ENCODE measurements around the gene MTHFD1.

MTHFD1 gene

DNA sequence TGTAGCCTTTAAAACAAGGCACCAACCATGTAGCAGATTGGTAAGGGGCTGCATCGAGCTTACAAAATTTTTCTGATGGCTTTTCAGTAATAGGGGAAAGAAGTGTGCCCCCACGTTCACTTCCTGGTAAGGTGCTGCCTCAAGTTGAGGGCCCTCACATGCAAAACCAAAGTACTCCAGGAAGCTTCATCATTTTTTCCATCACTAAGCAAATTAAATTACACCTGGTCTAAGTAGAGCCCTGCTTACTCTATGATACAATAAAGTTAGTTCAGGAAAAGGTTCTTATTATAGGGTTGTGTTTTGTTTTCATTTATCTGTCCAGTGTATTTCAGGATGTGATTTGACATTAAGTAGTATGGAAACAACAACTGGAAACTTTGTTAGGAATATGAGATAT, 62.1 kb downstream of the MTHFD1 start:
- DNase-seq = no peak

DNA sequence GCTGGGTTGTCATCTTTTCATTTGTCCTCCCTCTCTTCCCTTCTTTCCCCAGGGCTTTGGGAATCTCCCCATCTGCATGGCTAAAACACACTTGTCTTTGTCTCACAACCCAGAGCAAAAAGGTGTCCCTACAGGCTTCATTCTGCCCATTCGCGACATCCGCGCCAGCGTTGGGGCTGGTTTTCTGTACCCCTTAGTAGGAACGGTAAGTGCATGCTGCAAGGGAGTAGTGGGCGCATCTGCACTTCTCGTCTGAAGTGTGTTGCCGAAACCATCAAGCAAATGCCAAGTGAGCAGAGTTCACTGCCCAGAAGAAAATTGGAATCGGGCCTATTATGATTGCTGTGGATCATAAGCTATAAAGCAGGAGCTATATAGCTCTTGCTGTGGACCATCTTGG, 66.5 kb downstream of the MTHFD1 start:
- DNase-seq = no peak

DNA sequence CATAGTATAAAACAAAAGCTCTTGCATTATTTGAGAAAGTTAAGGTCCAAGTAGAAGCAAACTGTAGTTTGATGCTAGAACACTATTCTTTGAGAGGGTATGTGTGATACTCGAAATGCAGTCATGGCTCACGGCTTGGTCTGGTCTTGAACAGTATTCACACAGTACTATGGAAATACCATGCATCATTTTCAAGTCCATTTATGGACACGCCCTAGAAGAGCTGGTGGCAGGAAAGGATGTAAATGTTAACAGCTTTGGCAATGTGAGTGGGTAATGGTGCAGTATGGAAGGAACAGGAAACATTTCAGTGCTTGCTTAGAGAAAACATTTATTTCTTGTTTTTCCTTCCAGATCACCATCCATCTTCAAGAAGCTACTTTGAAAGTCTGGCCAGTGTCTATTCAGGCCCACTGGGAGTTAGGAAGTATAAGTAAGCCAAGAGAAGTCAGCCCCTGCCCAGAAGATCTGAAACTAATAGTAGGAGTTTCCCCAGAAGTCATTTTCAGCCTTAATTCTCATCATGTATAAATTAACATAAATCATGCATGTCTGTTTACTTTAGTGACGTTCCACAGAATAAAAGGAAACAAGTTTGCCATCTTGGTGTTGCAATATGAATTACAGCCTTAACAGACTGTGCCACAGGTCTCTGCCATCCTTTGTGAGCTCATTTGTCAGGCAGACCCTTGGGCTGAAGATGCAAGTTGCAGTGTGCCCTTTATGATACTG, 71.4 kb downstream of the MTHFD1 start:
- no peak for DNase-seq

DNA sequence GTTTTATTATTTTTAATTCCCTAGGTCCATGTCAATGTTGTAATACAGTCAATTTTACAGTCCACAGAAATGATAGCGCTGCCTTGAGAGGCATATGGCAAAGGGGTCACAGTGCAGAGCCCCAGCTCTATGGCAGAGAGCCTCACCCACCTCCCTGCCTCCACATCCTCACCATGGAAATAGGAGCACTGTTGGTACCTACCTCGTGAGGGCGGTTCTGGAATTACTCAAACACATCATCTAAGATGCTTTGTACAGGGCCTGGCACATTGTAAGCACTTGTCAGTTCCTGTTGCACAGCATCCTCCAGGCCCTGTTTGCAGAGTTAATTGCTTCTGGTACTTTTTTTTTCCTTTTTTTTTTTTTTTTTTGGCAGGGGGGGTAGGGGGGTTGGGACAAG, 73.1 kb downstream of the MTHFD1 start:
- no peak for DNase-seq

DNA sequence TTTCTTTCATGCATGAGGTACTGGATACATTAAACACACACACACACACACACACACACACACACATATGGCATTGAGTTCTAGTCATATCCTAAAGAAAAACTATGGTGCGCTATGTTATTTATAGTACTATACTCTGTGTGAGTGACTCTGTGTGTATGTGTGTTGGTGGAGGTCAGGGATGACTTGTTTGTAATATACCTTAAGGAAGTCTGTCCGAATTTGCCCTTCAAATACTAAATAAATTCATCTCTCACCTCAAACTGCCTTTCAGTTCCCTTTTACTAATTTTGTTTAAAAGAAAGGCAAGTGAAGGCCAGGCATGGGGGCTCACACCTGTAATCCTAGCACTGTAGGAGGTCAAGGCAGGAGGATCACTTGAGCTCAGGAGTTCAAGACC, 75.0 kb downstream of the MTHFD1 start:
- DNase-seq = no peak

DNA sequence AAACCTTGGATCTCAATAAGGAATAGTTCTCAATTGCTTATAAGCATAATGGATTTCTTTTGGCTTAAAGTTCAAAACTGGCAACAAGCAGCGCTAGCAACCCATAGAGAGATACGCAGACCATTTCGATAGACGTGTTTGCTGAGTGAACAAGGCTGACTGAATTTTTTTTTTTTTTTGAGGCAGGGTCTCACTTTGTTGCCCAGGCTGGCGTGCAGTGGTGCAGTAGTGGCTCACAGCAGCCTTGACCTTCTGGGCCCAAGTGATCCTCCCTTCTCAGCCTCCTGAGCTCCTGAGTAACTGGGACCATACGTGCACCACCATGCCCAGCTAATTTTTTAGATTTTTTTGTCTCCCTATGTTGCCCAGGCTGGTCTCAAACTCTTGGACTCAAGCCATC, 75.7 kb downstream of the MTHFD1 start:
- DNase-seq = no peak

DNA sequence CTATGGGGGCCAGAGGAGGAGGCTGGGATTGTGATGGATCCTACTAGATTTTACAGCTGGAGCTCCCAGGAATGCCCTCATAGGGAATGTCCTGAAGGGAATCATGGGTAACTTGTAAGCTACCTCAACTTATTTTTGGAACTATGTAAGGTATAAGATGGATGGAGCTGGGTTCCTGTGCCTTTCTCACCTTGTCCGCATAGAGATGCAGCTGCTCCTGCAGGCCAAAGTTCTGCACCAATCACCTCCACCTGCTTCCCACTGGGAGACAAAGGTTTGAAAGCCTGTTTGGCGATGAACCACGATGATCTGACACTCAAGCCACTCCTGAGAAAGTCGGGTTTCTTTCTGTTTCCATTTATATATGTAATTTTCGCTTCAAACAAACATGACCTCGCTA, 76.5 kb downstream of the MTHFD1 start:
- peak; percentile 27 for DNase-seq

DNA sequence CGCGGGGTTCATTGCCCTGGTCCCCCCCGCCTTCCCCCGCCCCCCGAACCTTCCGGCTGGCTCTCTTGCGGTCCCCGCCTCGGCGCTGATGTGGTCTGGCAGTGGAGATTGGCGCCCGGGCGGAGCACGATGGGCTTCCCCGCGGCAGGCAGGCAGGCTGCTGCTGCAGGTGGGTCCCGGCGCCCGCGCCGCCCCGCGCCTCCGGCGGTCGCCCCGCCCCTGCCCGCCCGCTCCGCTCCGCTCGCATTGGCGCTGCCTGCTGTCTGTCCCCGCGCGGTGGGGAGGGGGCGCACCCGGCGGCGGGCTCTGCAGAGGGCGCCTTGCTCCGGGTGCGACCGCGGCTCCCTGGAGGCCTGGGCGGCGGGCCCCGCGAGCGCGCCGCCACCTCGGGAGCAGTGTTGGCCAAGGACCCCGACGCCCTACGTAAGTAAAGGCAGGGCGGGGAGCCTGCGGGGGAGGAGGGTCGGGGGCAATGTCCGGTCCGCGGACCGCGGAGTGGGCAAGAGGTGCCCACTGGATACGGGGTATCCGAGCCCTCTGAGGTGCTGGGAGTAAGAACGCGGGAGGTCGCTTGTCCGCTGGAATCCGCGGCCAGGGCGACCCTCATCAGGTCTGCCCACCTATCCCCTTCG, 77.2 kb downstream of the MTHFD1 start, which contains the start of gene AKAP5:
Gene AKAP5 (plus strand): TSS at position 309 of the 632 bp plus-strand sequence. CDS start 2,896 bp downstream, outside the sequence.
- DNase-seq = peak; percentile 89

DNA sequence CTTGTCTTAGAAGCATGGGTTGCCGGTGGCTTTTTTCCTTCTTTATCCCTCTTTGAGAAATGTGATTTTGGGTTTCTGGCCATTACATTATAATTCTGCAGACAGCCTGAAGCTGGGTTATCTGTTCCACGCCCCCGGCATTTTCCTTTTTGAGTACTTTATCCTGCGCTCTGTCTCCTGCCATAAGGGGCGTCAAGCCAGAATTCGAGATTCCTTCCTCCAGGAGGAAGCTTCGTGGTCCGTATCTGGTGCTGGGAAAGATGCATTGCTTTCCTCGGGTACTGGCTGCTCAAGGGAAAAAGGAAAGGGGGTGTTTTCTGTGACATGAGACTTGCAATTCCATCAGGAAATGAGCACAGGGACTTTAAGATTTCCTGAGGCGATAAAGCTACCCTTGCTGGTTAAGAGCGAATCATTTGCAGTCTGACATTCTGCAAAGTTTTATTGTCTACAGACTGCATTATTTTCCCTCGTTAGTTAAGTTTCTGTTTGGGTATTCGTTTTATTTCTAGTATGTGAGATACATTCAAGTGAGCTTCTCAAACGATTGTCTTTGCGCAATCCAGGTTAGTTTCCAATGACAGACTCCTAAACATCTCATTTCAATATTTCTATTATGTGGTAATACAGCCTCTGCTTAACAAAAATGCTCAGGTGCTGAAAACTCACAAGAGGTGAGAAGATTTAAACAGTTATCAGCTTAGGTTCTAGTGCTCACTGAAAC, 77.8 kb downstream of the MTHFD1 start:
- DNase-seq = peak; percentile 37

DNA sequence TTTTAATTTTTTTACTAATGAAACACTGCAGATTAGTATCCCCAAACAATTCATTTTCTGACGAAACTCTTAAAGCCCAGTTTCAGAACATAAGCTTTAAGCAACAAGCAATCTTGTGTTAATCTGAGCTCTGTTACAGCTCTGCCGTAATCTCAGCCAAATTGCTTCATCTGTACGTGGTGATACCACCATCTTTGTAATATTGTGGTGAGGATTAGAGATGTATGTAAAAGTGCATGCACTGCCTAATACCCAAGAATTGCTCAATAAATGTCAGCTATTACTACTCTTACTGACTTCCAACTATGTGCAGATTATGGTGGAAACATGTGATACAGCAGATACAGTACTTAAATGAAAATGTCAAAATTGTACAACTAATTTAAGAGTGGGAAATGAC, 78.9 kb downstream of the MTHFD1 start:
- DNase-seq = no peak

DNA sequence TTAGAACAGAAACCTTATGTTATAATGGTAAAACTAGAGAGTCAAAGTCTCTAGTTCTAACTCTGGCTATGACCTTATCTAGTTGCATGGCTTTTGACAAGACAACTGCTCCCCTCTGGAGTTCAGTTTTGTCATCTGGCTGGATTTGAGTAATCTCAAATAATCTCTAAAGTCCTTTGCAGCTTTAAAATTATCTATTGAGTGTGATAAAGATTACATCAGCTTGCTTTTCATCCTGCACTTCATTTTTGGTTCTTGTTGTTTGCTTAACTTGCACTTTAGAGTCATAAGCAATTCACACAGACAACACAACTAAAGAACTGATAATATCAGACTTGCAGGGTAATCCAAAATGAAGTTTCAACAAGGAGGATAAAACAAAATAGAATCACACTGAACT, 79.4 kb downstream of the MTHFD1 start:
- no peak for DNase-seq

DNA sequence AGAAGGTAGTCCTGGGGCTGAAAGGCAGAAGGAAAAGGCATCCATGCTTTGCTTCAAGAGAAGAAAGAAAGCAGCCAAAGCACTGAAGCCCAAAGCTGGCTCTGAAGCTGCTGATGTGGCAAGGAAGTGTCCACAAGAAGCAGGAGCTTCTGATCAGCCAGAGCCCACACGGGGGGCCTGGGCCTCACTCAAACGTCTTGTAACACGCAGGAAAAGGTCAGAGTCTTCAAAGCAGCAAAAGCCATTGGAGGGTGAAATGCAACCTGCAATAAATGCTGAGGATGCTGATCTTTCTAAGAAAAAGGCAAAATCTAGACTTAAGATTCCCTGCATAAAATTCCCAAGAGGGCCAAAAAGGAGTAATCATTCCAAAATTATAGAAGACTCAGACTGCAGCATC, 80.3 kb downstream of the MTHFD1 start:
- no peak for DNase-seq

DNA sequence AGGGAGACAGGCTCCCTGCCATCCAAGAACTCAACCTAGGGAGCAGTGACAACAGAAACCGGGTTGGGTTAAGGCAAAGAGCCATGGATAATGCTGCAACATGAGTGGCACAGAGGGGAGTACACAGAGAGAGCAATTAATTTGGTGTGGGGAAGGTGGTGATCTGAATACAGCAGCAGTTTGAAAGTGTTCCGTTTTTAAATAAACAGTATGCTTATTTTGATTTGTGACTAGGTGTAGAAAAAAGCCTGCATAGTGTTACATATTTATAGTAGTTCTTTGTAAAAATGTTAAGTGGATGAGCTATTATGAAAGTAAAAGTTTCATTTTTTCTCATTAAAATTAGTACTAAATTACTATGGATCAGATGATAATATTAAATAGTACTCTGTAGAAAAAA, 85.9 kb downstream of the MTHFD1 start:
- DNase-seq = no peak

DNA sequence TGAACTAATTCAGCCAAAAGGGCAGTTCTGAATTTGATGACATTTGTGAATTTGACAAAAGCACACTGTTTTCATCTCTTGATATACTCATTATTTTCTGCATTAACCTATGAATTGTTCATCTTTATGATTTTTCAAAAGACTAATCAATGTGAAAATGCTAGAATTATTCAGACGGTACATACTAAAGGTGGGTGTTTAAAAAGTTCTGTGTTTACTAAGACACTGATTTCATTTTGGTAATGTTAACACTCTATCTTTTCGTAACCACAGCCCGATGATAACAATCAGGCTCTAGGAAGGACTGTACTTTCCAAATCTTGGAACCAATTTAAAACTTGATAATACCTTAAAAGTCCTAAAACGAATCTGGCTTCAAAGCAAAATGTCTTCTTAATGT, 86.5 kb downstream of the MTHFD1 start:
- DNase-seq = no peak

DNA sequence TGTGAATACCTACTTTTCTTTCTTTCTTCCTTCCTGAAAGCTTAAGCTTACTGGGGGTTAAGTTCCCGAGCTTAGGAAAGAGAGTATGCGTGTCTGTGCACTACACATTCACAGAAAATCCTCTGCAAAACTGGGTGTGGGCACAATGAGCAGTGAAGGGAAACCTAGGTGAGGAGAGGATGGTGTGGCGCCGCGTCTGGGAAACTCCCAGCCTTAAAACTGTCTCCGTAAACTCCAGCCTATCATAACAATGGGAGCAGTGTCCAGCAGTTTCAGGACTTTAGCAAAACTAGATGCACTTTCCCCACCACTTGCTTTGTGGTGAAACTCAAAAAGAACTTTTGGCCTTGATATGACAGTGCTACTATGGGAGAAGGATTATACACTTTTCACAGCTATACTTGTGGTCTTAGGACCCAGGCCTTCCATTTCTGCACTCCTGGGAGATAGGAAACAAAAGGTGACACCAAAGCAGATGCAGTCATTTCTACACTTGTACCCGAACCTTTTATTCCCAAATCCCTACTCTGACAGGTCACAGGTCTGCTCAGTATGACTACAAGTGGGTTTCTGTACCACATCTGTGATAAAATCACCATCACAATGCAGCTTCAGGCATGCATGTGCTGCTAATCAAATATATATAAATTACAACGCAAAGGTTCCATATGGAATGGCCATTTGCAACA, 87.6 kb downstream of the MTHFD1 start:
- no peak for DNase-seq

DNA sequence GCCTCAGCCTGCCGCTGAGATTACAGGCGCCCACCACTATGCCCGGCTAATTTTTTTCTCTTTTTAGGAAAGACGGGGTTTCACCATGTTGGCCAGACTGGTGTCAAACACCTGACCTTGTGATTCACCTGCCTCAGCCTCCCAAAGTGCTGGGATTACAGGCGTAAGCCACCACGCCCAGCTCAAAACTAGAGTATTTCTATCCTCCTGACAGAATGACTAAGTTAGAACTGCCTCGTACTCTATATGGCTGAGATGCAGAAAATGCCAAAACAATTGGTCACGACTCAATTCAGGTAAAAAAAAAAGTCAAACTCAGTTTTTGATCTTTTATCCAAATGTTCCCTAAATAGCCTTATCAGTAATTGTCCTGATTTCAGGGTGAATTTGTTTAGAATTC, 88.3 kb downstream of the MTHFD1 start:
- no peak for DNase-seq

DNA sequence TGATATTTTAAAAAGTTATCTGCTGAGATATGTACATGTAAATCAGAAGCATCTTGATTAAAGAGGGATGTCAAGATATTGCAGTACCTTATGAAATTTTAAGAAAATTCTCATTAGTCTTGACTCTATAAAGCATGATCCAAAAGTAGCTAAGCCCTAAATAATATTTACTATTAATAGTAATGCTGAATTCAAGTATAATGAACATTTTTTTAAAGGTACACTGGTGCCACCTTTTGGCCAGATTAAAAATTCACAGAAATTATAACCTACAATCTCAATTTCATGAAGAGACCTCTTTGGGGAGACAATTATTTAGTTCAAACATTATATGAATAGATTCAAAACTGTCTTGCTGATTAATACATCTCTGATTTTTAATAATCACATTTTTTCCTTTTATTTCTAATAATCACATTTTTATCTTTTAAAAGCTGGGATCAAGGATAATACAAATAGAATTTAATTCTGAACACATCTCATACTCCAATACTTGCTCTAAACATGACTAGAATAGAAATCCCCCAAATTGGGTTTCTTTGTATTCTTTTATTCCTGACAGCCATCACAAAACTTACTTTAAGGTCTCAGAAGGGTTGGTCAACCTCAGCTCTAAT, 90.6 kb downstream of the MTHFD1 start:
- no peak for DNase-seq

DNA sequence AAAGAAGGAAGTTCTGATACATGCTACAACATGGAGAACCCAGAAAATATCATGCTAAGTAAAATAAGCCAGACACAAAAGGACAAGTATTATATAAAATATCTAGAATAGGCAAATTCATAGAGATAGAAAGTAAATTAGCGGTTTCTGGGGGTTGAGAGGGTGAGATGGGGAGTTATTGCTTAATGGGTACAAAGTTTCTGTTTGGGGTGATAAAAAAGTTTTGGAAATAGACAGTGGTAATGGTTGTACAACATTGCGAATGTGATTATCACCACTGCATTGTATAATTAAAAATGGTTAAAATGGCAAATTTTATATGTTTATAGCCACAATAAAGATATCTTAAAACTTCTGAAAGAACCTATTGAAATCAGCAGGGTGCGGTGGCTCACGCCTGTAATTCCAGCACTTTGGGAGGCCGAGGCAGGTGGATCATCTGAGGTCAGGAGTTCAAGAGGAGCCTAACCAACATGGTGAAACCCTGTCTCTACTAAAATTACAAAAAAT, 100.5 kb downstream of the MTHFD1 start:
- no peak for DNase-seq

DNA sequence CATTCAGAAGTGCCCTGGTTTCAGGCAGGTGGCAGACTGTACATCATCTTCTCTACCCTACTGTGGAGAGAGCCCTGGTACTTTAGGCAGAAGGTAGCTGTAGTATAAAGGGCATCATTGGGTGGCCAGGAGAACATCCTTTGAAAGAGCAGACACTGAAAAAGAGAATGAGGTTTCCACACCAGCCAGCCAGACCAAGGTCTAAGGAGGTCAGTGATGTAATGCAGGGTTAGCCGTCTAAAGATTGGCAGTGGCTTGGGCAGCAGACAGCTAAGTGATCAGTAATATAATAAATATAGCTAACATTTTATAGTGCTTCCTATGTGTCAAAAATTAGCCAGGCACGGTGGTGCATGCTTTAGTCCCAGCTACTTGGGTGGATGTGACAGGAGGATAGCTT, 103.5 kb downstream of the MTHFD1 start:
- DNase-seq = no peak

DNA sequence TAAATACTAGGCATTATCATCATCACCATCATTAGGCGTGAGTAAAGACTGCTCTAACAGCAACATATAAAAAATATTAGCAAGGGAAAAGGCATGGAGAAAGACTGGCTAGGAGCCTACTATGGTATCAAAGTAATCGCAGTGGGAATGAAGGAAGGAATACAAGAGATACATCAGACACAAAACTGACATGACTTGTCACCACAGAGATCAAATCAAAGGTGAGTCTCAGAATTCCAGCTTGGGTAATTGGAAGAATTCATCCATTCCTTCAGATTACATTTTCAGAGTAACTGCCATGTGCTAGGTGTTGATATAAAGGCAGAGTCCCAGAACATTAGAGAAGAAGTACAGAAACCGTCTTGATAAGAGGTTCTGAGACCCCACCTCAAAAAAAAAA, 105.3 kb downstream of the MTHFD1 start:
- DNase-seq = no peak

DNA sequence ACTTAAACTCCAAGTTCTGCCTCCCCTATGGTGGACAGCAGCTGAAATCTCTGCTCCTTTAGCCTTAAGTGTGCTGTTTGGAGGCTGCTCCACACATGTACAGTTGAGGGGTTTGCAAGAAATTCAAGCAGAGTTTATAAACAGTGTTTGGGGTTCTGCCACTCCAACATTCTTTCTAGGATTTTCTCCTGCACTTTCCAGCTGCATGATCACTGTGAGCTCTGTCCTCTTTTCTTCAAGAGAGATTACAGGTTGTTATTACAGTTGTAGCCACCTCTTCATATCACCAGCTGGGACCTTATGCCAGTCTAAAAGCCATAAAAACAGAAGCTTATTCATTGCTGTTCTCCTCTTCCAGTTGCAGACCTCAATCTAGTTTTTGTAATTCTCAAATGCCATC, 107.1 kb downstream of the MTHFD1 start:
- no peak for DNase-seq

DNA sequence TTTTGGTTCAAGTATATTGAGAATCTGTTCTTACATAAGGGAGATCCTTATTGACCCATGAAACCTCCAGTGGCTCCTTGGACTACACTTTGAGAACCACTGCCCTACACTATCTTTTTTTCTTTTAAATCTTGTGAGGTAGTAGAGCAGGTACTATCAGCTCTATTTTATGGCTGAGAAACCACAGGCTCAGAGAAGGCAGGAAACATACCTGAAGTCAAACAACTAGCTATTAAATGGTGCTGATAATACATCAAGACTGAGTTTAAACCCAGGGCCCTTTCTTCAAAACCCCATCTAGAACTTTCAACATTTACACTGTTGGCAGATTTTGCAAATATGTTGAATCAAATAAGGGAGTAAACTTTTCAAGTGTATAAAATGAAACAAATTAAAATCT, 108.6 kb downstream of the MTHFD1 start:
- no peak for DNase-seq

DNA sequence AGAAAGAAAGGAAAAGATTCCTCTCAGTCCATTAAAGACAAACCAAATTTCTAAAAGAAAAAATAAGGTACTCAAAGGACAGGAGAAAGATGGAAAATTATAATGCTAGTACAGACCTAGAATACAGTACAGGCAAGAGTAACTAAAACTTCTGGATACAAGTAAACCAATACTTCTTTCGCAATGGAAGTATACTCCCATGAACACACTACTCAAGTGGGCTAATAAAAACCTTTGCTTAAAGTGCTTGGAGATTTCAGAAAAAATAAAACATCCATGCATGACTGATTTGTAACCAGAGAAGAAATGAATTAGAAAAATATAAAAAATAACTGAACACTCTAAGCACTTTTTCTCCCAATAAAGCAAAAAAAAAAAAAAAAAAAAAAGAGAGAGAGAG, 111.9 kb downstream of the MTHFD1 start:
- no peak for DNase-seq

Measured in NCI-H345 (cell line).